MM.1S (cell line): ENCODE data around the gene SLC25A11.

Experiments
- CTCF ChIP-seq: fragments of 300-600 bp; sonication (generic); IDR thresholded peaks from 2 replicates; pipeline ENCODE4 v1.5.1; 2016; ENCODE audit warnings: antibody characterized with exemption, low read length, mixed read lengths
- EZH2 ChIP-seq: fragments of 300-600 bp; sonication (generic); optimal IDR thresholded peaks from 2 replicates; pipeline ENCODE3; 2017; ENCODE audit warnings: low read depth, mild to moderate bottlenecking, antibody characterized with exemption, low read length, mixed read lengths
- EZH2phosphoT487 ChIP-seq: fragments of 300-600 bp; sonication (generic); IDR thresholded peaks from 2 replicates; pipeline ENCODE4 v1.6.1; 2018; ENCODE audit warnings: antibody characterized with exemption, low read length

- TF ChIP-seq CTCF (no peak), EZH2phosphoT487 (no peak), EZH2 (no peak)
These were observed 44.7 kb downstream of the SLC25A11 start for GRCh38 chr17:4895121-4895520.
